Erythroblast (primary cell): ENCODE data around the gene RAP1GAP2.

ENCODE experiments used
- GATA1 ChIP-seq: IDR thresholded peaks from 2 replicates; pipeline ENCODE4 v1.6.1; 2011; ENCODE audit warnings: low read depth, mild to moderate bottlenecking, control low read depth, low read length, moderate library complexity
- POLR2A ChIP-seq: IDR thresholded peaks from 2 replicates; pipeline ENCODE4 v1.6.1; 2011; ENCODE audit warnings: mild to moderate bottlenecking, low read length

DNA sequence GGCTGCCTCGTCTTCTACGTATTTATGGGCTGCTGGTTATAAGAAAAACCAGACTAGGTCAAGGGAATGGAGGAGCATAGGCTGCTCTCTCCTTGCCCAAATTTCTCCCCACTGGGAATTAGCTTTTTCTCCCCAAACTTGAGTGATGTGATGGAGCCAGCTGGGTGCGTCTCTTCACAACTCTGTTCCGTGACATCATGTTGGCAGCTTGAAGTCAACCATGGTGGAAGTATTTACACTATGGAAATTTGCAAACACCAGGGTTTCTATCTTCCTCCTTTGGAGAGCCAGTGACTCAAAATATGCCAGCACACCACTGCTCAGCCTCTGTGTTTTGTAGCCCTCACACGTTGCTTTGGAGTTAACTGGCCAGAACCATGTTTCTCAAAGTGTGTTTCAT lies 189.1 kb downstream of the RAP1GAP2 start:
- TF ChIP-seq POLR2A (no peak), GATA1 (no peak)
